ENCODE measurements around the gene RGS9.
A peak's percentile ranks its signal among the peaks of the same experiment; 100 is the strongest.

Gene RGS9

GRCh38 chr17:65268832-65269231, 131.7 kb downstream of the RGS9 start:
- Mint-ChIP-seq H3K36me3 (ENCODE audit: low read depth) (no peaks in the 10 kb centered on the region), H3K9me3 (peaks cover 25% of the 10 kb centered on the region), H3K27me3 (ENCODE audit: low read depth) (no peaks in the 10 kb centered on the region), H3K27ac (no peak overlapping the region), H3K4me1 (no peaks in the 10 kb centered on the region), H3K4me3 (no peak overlapping the region)
- TF ChIP-seq, protein P1, sequence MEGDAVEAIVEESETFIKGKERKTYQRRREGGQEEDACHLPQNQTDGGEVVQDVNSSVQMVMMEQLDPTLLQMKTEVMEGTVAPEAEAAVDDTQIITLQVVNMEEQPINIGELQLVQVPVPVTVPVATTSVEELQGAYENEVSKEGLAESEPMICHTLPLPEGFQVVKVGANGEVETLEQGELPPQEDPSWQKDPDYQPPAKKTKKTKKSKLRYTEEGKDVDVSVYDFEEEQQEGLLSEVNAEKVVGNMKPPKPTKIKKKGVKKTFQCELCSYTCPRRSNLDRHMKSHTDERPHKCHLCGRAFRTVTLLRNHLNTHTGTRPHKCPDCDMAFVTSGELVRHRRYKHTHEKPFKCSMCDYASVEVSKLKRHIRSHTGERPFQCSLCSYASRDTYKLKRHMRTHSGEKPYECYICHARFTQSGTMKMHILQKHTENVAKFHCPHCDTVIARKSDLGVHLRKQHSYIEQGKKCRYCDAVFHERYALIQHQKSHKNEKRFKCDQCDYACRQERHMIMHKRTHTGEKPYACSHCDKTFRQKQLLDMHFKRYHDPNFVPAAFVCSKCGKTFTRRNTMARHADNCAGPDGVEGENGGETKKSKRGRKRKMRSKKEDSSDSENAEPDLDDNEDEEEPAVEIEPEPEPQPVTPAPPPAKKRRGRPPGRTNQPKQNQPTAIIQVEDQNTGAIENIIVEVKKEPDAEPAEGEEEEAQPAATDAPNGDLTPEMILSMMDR (IDR thresholded peaks at IDR 0.05; ENCODE audit: unreplicated experiment in 3 of 3): no peak

DNA sequence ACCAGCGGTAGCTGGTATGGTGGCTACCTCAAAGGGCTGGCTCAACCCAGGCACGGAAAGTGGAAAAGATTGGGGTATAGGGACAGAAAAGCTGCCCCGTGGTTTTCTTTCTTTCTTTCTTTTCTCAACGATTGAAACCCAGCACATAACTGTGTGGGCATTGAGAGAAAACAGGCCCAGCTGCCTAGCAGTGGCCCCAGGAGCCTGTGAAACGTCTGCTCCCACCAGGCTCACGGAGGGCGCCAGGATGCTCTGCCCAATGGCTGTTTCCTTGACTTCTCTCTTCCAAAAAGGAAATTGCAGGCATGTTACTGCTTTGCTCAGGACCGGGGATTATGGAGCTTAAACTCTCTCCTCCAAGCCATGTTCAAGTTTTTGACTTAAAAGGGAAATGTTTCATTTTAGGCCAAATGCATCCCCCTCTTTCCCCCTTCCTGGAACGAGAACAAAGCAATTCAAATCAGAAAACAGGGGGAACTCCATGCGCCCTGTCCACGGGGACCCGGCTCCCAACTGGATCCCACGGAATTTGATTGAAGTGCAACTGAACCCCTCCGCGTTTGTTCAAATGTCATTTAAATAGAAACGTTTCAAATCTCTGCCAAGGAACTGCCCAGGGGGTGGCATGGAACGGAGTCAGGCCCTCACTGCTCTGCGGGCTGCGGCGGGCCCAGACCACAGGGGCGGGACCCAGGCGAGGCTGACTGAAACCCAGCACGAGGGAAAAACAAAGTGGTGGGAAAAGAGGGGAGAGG, 133.5 kb downstream of the RGS9 start:
- TF ChIP-seq, protein P1 (IDR thresholded peaks at IDR 0.05; ENCODE audit: unreplicated experiment in 3 of 3): no peak
- no peaks in the 10 kb centered on the region for H3K36me3 Mint-ChIP-seq (ENCODE audit: low read depth)

DNA sequence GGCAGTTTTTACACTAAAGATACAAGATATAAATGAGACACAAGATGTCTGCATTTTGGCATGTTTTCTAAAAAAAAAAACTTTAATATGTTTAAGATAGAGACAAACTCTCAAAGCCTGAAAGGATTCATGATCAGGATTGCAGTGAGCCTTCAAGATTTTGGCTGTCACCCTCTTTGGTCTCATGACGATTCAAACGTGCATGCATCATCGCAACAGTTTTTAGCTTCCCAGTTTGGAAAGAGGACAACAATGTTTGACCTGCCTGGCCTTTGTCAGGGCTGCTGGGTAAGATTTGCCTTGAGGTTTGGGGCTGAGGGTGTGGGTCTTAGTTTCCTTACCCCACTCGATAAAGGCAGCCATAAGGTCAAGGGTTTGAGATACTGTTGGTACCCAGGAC, 134.1 kb downstream of the RGS9 start:
- Mint-ChIP-seq H3K36me3 (ENCODE audit: low read depth) (no peaks in the 10 kb centered on the region), H3K4me3 (no peak overlapping the region), H3K4me1 (no peaks in the 10 kb centered on the region), H3K9me3 (peaks cover 24% of the 10 kb centered on the region), H3K27me3 (ENCODE audit: low read depth) (peaks cover 3% of the 10 kb centered on the region), H3K27ac (peak overlapping the region in 2 of 3 experiments; percentile 64 to 65)
- TF ChIP-seq, protein P1 (IDR thresholded peaks at IDR 0.05; ENCODE audit: unreplicated experiment in 3 of 3): no peak

More for the DNA sequence above, 133.5 kb downstream of the RGS9 start:
- Mint-ChIP-seq H3K4me3 (no peak overlapping the region), H3K4me1 (no peaks in the 10 kb centered on the region), H3K27me3 (ENCODE audit: low read depth) (no peaks in the 10 kb centered on the region), H3K9me3 (peaks cover 26% of the 10 kb centered on the region), H3K27ac (peak overlapping the region; percentile 53 to 65 (median 64))

All from nephron (organoid).